SK-N-SH treated with all-trans-retinoic acid at 6 μM for 48 hours (cell line): Measurements from ENCODE around the gene IFT52.

Source experiments
- ZC3H10 ChIP-seq: fragments of 250-450 bp; sonication (Bioruptor Pico); IDR thresholded peaks from 2 replicates; pipeline ENCODE4 v1.5.1; 2021; ENCODE audit warnings: mild to moderate bottlenecking, moderate library complexity
- ZNF565 ChIP-seq: fragments of 450-650 bp; formaldehyde crosslinking; conservative IDR thresholded peaks from 2 replicates; pipeline ENCODE4 v1.5.0; 2020; ENCODE audit warnings: low read depth, mild to moderate bottlenecking, moderate library complexity

DNA sequence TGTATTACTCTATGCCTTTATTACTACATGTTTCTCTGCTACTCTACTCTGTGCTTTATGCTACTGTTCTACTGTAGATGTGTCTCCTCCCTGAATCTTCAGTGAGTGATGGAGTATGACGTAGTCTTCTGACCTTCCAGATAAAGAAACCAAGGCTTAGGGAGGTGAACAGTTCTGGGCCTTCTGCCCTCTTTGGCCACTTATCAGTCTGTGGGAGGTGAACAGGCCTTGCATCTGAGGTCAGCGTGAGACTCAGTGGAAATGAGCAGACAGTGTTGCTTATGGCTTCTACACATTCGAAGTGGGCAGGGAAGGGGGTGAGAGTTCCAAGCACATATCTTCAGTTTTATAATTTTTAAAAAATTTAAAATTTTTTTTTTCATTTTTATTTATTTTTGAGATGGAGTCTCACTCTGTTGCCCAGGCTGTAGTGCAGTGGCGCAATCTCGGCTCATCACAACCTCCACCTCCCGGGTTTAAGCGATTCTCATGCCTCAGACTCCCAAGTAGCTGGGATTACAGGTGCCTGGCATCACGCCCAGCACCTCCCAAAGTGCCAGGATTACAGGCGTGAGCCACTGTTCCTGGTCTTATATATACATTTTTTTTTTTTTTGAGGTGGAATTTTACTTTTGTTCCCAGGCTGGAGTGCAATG, 100.3 kb downstream of the IFT52 start:
- no peak for TF ChIP-seq ZC3H10 (CRISPR knock-in tag)
- no peak for TF ChIP-seq ZNF565 (CRISPR knock-in tag)
